Superior temporal gyrus (tissue), 1 donor: Measurements from ENCODE around the gene KRT71.

ENCODE experiments used
- DNase-seq: peaks from one replicate; pipeline ENCODE4 v3.0.0-alpha.2; 2016; ENCODE audit errors: extremely low spot score

The KRT71 gene

GRCh38 chr12:52575948-52576347 is 23.0 kb upstream of the KRT71 start:
- DNase-seq = no peak

DNA sequence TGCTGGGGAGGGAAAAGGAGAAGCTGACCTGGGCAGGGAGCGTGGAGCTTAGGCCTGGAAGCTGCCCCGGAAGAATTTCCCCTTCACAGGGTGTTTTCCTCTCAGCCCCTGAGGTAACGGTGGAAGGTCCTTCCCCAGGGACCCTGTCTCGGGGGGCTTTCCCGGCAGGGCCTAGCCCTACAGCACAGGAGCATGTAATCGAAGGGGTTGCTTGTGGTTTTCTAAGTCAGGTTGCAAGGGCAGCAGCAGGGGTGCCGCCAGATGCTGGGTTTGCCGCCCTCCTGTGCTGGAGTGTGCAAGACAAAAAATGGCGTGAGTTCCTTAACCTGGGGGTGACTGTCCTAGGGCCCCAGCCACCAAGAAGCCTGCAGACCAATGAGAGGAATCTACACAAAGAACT is 22.3 kb upstream of the KRT71 start:
- DNase-seq = no peak

DNA sequence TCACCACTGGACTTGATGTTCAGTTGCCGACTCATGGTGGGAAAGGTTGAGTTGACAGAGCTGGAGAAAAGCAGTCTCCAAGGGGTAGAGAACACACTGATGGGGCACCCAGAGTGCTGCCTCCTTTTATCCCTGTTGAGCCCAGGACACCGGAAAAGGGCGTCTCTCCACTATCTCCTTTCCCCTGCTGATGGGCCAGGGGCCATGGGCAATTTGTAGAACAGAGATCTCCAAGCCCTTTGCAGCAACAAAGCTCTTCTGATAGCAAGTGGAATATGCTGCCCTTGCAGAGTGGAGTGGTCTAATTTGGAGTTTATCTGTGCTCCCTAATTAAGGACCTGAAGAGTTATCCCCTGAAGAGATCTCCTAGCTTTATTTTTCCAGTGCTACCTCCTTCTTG is 20.8 kb upstream of the KRT71 start, which contains the start of gene KRT74:
TSS of gene KRT74 (minus strand) at position 101 of the 400 bp plus-strand sequence. CDS start at position 35, 66 bp downstream.
- no peak for DNase-seq

DNA sequence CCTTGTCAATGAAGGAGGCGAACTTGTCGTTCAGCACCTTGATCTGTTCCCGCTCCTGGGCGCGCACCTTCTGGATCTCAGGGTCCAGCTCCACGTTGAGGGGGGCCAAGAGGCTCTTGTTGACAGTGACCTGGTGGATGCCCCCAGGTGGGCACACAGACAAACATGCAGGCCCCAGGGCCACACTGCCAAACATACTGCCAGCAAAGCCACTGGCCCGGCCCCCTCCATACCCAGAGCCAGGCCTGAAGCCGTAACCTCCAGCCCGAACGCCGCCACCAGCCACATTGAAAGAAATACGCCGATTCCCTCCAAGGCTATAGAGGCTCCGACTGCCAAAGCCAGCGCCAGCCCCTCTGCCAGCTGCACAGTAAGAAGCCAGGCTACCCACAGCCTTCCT is 20.4 kb upstream of the KRT71 start:
- no peak for DNase-seq

- no peak for DNase-seq
Measured at GRCh38 chr12:52570511-52570910, 17.6 kb upstream of the KRT71 start.

GRCh38 chr12:52568111-52568510 is 15.2 kb upstream of the KRT71 start:
- peak; percentile 30 for DNase-seq

DNA sequence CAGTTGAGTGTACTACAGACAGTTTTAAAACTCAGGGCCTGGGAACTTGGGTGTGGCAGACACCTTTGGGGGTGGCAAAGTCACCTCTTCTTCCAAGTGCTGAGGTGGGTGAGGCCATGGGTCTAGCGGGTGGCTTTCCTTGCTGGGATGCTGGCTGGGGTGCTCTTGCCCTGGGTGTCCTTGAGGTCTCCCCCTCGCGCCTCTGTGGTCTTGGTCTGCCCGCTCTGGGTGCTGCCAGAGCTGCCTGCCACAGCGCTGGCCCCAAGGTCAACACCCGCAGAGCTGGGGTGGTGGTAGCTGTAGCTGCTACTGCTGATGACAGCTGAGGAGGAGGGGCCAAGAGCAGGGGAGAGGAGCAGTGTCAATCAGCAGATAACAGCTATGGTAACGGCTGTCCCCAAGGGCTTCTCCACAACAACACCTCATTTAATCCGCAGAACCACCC is 13.9 kb upstream of the KRT71 start:
- DNase-seq = no peak

- no peak for DNase-seq
Measured at GRCh38 chr12:52564582-52564981, 11.6 kb upstream of the KRT71 start.

DNA sequence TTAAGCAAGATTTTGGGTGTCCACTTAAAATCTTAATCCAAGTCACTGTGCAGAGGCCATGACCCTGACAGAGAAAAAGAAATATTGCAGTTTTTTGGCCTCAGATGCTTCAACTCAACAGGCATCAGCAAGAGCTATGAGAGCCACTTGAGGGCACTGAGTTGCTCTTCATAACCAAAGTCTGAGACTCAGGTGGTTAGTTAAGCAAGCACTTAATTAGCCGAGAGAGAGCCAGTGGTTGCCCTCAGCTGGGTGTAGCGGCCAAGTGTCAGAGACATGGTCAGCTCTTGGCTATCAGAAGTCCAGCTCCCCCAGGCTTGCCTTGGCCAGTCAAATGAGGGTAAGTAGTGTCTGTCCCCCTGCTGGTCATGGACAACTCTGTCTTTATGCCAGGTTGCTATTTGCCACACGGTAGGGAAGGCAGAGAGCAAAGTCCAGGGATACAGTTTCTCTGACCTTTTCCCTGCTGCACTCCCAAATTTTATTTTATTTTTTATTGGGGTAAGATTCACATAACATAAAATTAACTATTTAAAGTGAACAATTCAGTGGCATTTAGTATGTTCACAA is 9.0 kb upstream of the KRT71 start:
- DNase-seq = no peak

DNA sequence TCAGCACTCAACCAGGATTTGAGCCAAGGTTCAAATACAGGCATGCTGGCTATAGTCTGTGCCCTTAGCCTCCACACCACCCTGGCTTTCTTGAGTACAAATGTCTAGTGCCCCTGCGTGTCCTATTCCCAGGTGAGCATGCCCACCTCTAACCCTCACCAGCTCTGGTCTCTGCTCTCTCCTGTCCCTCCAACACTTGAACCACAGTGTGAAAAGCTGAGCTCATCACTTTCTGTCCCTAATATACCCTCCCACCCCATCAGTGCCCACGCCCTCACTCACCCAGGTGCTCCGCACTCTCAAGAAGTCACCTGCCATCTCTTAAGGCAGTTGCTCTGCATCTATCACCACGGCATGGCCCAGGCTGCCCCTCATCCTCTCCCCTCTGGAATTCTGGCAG is 7.0 kb upstream of the KRT71 start:
- DNase-seq = no peak

DNA sequence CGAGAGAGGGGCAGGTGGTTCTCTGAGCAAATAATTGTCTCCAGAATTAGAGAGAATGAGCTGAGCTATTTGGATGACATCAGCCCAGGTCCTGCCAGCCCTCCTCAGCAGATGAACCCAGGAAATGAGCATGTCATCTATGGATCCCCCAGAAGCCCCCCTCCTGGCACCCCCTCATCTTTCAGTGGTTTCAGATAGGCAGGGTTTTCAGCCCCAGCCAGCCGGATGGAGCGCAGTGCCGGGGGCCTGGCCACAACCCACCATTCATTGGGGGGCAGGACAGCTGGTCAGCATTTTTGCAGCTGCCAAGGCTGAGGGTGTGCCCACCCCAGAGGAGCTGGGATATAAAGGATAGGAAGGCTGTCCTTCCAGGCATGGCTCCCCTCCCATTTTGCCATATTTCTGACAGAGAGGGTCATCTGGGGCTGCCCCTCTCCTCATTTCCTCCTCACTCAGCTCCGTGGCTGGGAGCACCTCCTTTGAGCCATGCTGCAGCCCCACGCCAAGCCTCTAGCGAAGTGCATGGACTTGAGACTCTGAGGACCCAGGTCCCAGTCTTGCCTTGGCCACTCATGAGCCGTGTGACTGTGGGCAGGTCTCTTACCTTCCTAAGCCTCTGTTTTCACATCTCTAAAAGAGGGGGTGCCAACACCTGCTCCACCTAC is 6.0 kb upstream of the KRT71 start:
- no peak for DNase-seq

GRCh38 chr12:52557476-52557875 is 4.5 kb upstream of the KRT71 start:
- DNase-seq = no peak

GRCh38 chr12:52555577-52555976 is 2.6 kb upstream of the KRT71 start:
- no peak for DNase-seq

DNA sequence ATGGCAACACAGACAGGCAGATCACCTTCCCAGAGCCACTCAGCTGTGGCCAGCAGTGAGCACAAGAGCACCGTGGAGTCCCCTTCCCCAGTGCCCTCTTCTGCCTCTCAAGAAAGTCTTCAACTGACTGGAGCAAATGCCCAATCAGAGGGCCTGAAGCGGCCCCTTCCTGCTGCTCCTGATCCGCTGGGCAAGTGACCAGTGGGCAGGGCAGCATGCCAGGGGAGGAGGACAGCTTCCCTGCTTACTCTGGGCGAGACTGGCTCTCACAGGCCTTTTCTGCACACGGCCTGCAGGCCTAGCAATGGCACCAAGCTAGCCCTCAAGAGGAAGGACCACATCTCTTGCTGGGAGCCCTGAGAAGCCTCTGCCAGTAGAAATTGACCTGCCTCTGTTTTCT is 890 bp downstream of the KRT71 start:
- no peak for DNase-seq

DNA sequence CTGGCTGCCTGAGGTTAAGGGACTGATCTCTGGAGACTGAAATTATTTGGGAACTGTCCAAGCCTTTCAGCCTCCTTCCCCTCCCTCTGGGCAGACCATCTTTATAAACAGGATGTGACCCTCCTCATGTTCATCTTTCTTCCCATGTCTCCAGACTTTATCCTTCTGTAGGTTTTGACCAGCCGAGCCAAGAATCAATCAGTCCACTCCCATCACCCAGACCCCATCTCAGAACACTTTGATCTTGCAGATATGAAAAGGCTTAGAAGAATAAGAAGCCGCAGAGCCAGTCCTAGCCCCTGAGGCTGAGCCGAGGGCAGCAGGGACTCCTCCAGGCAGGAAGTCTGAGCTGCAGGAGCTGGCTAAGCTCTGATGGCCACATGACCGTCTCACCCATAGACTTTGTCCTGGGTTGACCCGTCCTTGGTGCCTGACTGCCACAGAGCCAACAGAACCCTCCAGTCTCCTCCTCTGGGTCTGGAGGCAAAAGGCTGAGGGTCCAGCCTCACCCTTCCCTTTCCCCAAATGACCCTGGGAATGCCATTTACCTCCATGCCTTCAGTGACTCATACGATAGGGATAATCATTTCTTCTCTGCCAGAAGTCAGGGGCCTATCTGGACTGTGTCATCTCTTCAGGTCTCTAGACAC is 1.6 kb downstream of the KRT71 start:
- DNase-seq = no peak

GRCh38 chr12:52546126-52546525 is 6.8 kb downstream of the KRT71 start:
- no peak for DNase-seq

DNA sequence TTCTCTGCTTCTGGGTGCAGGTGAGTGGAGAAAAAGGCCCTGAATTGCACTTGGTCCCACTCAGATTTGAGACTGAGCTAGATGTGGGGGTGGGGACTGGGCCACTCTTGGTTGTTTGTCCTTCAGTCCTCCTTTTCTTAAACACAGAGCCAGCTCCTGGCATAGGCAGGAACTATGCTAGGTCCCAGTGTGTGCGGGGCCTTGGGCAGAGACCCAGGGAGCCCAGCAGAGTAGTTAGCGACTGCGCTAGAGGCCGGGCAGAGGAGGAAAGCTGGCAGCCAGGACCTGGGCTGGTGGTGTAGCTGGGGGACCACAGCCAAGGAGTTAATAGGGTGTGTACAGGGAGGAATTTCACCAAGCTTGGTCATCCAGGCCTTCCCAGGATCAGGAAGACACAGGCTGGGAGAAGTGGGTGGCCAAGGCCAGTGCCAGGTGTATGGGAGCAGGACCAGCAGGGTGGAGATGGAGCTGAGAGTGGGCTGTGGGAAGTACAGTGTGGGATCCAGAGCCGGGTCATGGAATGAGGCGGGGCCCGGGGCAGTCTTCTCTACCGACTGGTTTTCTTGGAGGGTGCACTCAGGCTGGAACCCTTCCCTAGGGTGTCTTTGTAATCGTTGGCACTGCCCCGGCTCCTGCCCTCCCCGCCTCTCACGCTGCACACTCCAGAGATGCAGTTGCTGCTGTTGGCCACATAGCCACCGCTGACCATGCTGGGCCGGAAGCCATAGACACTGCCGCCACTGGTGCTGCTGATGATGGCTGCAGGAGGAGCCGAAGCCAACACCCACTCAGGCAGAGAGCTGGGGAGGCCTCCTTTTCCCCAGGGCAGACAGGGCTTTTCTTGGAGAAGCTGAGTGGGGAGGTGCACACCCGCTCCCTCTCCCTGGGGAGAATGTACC is 8.7 kb downstream of the KRT71 start:
- DNase-seq = peak; percentile 64

- no peak for DNase-seq
Measured at GRCh38 chr12:52542785-52543318, 10.1 kb downstream of the KRT71 start.

- no peak for DNase-seq
Measured at GRCh38 chr12:52542157-52542556, 10.8 kb downstream of the KRT71 start.

GRCh38 chr12:52541709-52542108 is 11.2 kb downstream of the KRT71 start:
- no peak for DNase-seq

DNA sequence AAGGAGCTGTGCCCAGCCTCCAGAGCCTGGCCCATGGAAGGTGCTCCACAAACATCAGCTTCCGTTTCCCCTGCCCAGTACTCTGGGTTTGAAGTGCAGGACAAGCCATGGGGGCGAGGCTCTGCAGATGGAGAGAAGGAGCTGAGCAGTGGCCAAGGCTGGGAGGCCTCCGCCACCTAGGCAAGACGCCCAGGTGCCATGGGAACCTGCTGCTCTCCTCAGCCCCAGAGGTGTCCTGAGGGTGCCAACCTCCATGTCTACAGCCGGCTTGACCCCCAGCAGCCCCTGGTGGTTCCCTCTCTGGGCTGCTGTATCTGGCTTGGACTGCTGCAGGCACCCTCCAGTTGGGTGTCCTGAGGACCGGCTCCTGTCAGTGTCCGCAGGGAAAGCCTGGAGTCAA is 12.4 kb downstream of the KRT71 start:
- DNase-seq = no peak

DNA sequence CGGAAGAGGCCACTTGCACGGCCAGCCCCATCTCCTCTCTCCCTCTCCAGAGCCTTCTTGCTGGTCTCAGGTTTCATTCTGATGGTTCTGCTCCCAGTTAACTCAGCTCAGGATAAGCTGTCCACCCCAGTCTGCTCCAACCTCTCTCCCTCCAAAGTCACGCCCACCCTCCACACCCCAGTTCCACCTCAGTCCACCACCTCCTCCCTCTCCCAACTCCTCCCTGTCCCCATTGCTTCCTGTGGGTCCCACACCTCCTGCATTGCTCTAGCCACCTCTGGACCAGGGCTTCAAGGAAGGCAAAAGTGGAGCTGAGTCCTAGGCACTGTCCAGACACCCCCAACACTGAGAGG is 13.1 kb downstream of the KRT71 start:
- no peak for DNase-seq
